Measurements from ENCODE around the gene MYH6. TPM values are rescaled to one million over a fixed set of nuclear protein-coding genes. Genes with fewer than 3 reads are reported as not detected.

The MYH6 gene
- total RNA-seq, 1 experiment from 2014 or later, result not detected

DNA sequence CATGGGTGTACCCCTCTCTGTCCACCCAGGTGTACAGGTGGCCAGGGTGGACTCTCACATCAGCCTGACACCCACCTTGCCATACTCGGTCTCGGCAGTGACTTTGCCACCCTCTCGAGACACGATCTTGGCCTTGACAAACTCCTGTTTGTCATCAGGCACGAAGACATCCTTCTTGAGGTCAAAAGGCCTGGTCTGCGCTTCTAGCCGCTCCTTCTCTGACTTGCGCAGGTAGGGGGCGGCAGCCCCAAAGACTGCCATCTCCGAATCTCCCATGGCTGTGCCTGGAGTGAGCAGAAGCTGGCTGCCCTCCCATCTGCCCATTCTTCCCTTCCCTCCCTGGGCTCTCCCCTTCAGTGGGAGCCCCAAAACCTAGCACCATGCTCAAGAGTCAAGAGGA lies 25.4 kb upstream of the MYH6 start:
- no peak for TF ChIP-seq POLR2AphosphoS5 (IDR thresholded peaks at IDR 0.05; ENCODE audit: low read depth, low read length)
- no peak for TF ChIP-seq SIN3A (IDR thresholded peaks at IDR 0.05; ENCODE audit: borderline replicate concordance, insufficient read depth, low read depth, low read length)
- TF ChIP-seq, protein P1, sequence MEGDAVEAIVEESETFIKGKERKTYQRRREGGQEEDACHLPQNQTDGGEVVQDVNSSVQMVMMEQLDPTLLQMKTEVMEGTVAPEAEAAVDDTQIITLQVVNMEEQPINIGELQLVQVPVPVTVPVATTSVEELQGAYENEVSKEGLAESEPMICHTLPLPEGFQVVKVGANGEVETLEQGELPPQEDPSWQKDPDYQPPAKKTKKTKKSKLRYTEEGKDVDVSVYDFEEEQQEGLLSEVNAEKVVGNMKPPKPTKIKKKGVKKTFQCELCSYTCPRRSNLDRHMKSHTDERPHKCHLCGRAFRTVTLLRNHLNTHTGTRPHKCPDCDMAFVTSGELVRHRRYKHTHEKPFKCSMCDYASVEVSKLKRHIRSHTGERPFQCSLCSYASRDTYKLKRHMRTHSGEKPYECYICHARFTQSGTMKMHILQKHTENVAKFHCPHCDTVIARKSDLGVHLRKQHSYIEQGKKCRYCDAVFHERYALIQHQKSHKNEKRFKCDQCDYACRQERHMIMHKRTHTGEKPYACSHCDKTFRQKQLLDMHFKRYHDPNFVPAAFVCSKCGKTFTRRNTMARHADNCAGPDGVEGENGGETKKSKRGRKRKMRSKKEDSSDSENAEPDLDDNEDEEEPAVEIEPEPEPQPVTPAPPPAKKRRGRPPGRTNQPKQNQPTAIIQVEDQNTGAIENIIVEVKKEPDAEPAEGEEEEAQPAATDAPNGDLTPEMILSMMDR (IDR thresholded peaks at IDR 0.05), result no peak
- TF ChIP-seq, protein P2, sequence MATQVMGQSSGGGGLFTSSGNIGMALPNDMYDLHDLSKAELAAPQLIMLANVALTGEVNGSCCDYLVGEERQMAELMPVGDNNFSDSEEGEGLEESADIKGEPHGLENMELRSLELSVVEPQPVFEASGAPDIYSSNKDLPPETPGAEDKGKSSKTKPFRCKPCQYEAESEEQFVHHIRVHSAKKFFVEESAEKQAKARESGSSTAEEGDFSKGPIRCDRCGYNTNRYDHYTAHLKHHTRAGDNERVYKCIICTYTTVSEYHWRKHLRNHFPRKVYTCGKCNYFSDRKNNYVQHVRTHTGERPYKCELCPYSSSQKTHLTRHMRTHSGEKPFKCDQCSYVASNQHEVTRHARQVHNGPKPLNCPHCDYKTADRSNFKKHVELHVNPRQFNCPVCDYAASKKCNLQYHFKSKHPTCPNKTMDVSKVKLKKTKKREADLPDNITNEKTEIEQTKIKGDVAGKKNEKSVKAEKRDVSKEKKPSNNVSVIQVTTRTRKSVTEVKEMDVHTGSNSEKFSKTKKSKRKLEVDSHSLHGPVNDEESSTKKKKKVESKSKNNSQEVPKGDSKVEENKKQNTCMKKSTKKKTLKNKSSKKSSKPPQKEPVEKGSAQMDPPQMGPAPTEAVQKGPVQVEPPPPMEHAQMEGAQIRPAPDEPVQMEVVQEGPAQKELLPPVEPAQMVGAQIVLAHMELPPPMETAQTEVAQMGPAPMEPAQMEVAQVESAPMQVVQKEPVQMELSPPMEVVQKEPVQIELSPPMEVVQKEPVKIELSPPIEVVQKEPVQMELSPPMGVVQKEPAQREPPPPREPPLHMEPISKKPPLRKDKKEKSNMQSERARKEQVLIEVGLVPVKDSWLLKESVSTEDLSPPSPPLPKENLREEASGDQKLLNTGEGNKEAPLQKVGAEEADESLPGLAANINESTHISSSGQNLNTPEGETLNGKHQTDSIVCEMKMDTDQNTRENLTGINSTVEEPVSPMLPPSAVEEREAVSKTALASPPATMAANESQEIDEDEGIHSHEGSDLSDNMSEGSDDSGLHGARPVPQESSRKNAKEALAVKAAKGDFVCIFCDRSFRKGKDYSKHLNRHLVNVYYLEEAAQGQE (IDR thresholded peaks at IDR 0.05; ENCODE audit: insufficient read depth in 1 of 2, low read depth in 2 of 2, low read length in 1 of 2), result no peak
- no peak for TF ChIP-seq TCF7L2 (IDR thresholded peaks at IDR 0.05; ENCODE audit: low read depth, low read length)
- Histone ChIP-seq H3K4me1 (ENCODE audit: control insufficient read depth, insufficient read depth, low read length) (no peaks in the 10 kb centered on the region), H3K27me3 (ENCODE audit: control insufficient read depth, insufficient read depth, low read length) (no peaks in the 10 kb centered on the region; the same call in 1 of the 2 replicates), H3K27ac (ENCODE audit: low read length) (no peak overlapping the region), H3K4me3 (ENCODE audit: low read depth in 2 of 2, low read length in 2 of 2) (no peak overlapping the region), H3K9me3 (ENCODE audit: control insufficient read depth, insufficient read depth, low read depth, low read length) (no peaks in the 10 kb centered on the region), H3K36me3 (ENCODE audit: control insufficient read depth, insufficient read depth, low read length) (no peaks in the 10 kb centered on the region)
- no peak for ATAC-seq
- ChIA-PET CTCF (no interaction called here), POLR2A (no interaction called here)
- no peak for DNase-seq (ENCODE audit: low read depth, low spot score)
- in situ Hi-C loops (cut with HindIII; ENCODE audit: low pct_unique_long_range_greater_than_20kb, low sequenced_read_pairs), result no loop called here
- intact Hi-C loops (cut with micrococcal nuclease; ENCODE audit: unreplicated experiment), result no loop called here
- BruUV-seq (replicated peaks), result no TSS peak

DNA sequence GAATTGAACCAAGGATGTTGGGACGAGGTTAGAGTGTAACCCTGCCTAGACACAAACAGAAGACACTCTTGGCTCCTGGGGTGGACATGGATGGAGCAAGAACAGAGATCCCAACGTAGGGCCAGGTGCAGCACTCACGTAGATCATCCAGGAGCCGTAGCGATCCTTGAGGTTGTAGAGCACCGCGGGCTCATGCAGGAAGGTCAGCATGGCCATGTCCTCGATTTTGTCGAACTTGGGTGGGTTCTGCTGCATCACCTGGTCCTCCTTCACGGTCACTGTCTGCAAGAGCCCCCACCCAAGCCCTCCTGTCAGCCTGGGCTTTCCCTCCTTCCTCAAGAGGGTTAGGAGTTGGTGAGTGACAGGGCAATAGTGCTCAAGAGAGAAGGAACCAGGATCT lies 24.9 kb upstream of the MYH6 start:
- H3K9me3 ChIP-seq (ENCODE audit: control insufficient read depth, insufficient read depth, low read depth, low read length), result no peaks in the 10 kb centered on the region
- ATAC-seq (no peak), DNase-seq (ENCODE audit: low read depth, low spot score) (no peak)
- H3K36me3 ChIP-seq (ENCODE audit: control insufficient read depth, insufficient read depth, low read length), result no peaks in the 10 kb centered on the region
- TF ChIP-seq TCF7L2 (IDR thresholded peaks at IDR 0.05; ENCODE audit: low read depth, low read length) (no peak), POLR2AphosphoS5 (IDR thresholded peaks at IDR 0.05; ENCODE audit: low read depth, low read length) (no peak), SIN3A (IDR thresholded peaks at IDR 0.05; ENCODE audit: borderline replicate concordance, insufficient read depth, low read depth, low read length) (no peak)
- TF ChIP-seq, protein P2 (IDR thresholded peaks at IDR 0.05; ENCODE audit: insufficient read depth in 1 of 2, low read depth in 2 of 2, low read length in 1 of 2), result no peak
- TF ChIP-seq, protein P1 (IDR thresholded peaks at IDR 0.05), result no peak
- in situ Hi-C loops (cut with HindIII; ENCODE audit: low pct_unique_long_range_greater_than_20kb, low sequenced_read_pairs), result no loop called here
- H3K27ac ChIP-seq (ENCODE audit: low read length), result no peak overlapping the region
- no peaks in the 10 kb centered on the region; the same call in 1 of the 2 replicates for H3K27me3 ChIP-seq (ENCODE audit: control insufficient read depth, insufficient read depth, low read length)
- no TSS peak for BruUV-seq (replicated peaks)
- POLR2A ChIA-PET, result no interaction called here
- no peaks in the 10 kb centered on the region for H3K4me1 ChIP-seq (ENCODE audit: control insufficient read depth, insufficient read depth, low read length)
- H3K4me3 ChIP-seq (ENCODE audit: low read depth in 2 of 2, low read length in 2 of 2), result no peak overlapping the region
- CTCF ChIA-PET, result no interaction called here
- intact Hi-C loops (cut with micrococcal nuclease; ENCODE audit: unreplicated experiment), result no loop called here
